Spleen (tissue), 7 donors: ENCODE measurements around the gene GMDS.

Source experiments
- POLR2AphosphoS5 ChIP-seq, 3 donors: sonication (generic); formaldehyde crosslinking; IDR thresholded peaks; one replicate each; pipeline ENCODE4 v1.5.1; 2017; ENCODE audit warnings: antibody characterized with exemption in 3 of 3
- TF ChIP-seq, protein P1 (sequence below), 11 experiments: fragments of 200-600 bp in 7 of 11; fragments of 450-650 bp in 4 of 11; sonication (generic) in 4 of 11; IDR thresholded peaks in 8 of 11; conservative IDR thresholded peaks in 3 of 11; 1 replicate in 7 of 11; 2 replicates in 4 of 11; pipeline versions ENCODE4 v1.4.0 to v1.8.0; 2016 to 2021; ENCODE audit warnings: antibody characterized with exemption in 11 of 11, inconsistent platforms in 4 of 11, mild to moderate bottlenecking in 1 of 11
- donor health status: DM: no; HTN: no; CAD: no; lungs with moderate emphysema.
- donor health status: DM: no; HTN: no; CAD: no.
- donor health status: DM: no; HTN: no; CAD: no.

- TF ChIP-seq POLR2AphosphoS5 (IDR thresholded peaks at IDR 0.05): no peak
- TF ChIP-seq, protein P1, sequence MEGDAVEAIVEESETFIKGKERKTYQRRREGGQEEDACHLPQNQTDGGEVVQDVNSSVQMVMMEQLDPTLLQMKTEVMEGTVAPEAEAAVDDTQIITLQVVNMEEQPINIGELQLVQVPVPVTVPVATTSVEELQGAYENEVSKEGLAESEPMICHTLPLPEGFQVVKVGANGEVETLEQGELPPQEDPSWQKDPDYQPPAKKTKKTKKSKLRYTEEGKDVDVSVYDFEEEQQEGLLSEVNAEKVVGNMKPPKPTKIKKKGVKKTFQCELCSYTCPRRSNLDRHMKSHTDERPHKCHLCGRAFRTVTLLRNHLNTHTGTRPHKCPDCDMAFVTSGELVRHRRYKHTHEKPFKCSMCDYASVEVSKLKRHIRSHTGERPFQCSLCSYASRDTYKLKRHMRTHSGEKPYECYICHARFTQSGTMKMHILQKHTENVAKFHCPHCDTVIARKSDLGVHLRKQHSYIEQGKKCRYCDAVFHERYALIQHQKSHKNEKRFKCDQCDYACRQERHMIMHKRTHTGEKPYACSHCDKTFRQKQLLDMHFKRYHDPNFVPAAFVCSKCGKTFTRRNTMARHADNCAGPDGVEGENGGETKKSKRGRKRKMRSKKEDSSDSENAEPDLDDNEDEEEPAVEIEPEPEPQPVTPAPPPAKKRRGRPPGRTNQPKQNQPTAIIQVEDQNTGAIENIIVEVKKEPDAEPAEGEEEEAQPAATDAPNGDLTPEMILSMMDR (IDR thresholded peaks at IDR 0.05 in 8 of 11, conservative IDR thresholded peaks at IDR 0.05 in 3 of 11): no peak
Observed at GRCh38 chr6:1781817-1782184, 463.6 kb downstream of the GMDS start.
